Hepatocyte (in vitro differentiated cells): ENCODE data around the gene KCNC2. TPM values are rescaled to one million over a fixed set of nuclear protein-coding genes. Genes with fewer than 3 reads are reported as not detected.

Experiments
- DNase-seq: peaks from one replicate; pipeline ENCODE4 v3.0.0-alpha.2; 2016; ENCODE audit warnings: low spot score
- H2AFZ ChIP-seq: fragments of 200-600 bp; sonication (generic); 2 replicates; pipeline ENCODE4 v1.6.0; 2016; ENCODE audit warnings: antibody characterized with exemption, mild to moderate bottlenecking
- H3K27ac ChIP-seq: fragments of 200-600 bp; sonication (generic); 2 replicates; pipeline ENCODE4 v1.5.1; 2016; ENCODE audit warnings: mild to moderate bottlenecking
- H3K27me3 ChIP-seq: fragments of 200-600 bp; sonication (generic); 2 replicates; pipeline ENCODE4 v1.6.1; 2016
- H3K36me3 ChIP-seq: fragments of 200-600 bp; sonication (generic); replicated peaks from 2 replicates; pipeline ENCODE4 v1.5.1; 2016; ENCODE audit warnings: low read depth; ENCODE audit not compliant: insufficient read depth
- H3K4me1 ChIP-seq: fragments of 200-600 bp; sonication (generic); 2 replicates; pipeline ENCODE4 v1.5.1; 2016; ENCODE audit warnings: mild to moderate bottlenecking, moderate library complexity; ENCODE audit not compliant: insufficient read depth
- H3K4me2 ChIP-seq: fragments of 200-600 bp; sonication (generic); 2 replicates; pipeline ENCODE4 v1.6.0; 2016
- H3K4me3 ChIP-seq: fragments of 200-600 bp; sonication (generic); 2 replicates; pipeline ENCODE4 v1.5.1; 2016; ENCODE audit warnings: mild to moderate bottlenecking
- H3K79me2 ChIP-seq: fragments of 200-600 bp; sonication (generic); 2 replicates; pipeline ENCODE4 v1.6.0; 2017; ENCODE audit warnings: mild to moderate bottlenecking
- H3K9me2 ChIP-seq: fragments of 200-600 bp; sonication (generic); replicated peaks from 2 replicates; pipeline ENCODE4 v1.6.0; 2017; ENCODE audit warnings: mild to moderate bottlenecking; ENCODE audit not compliant: insufficient read depth
- H3K9me3 ChIP-seq: fragments of 200-600 bp; sonication (generic); 2 replicates; pipeline ENCODE4 v1.5.1; 2016; ENCODE audit warnings: low read depth, mild to moderate bottlenecking
- H4K20me1 ChIP-seq: fragments of 200-600 bp; sonication (generic); 2 replicates; pipeline ENCODE4 v1.6.0; 2016; ENCODE audit warnings: mild to moderate bottlenecking; ENCODE audit not compliant: insufficient read depth, poor library complexity, severe bottlenecking
- EZH2 ChIP-seq: fragments of 200-600 bp; sonication (generic); IDR thresholded peaks from 2 replicates; pipeline ENCODE4 v1.6.1; 2016; ENCODE audit warnings: antibody characterized with exemption, mild to moderate bottlenecking, borderline replicate concordance
- EZH2phosphoT487 ChIP-seq: fragments of 200-600 bp; sonication (generic); IDR thresholded peaks from one replicate; pipeline ENCODE4 v1.6.1; 2018; ENCODE audit warnings: antibody characterized with exemption, mild to moderate bottlenecking, low read depth, moderate library complexity; ENCODE audit not compliant: unreplicated experiment, severe bottlenecking
- WGBS: methylation state at CpG from one replicate; pipeline ENCODE4 v1.1.6; 2016; ENCODE audit warnings: low lambda C conversion rate; ENCODE audit errors: missing lambda C conversion rate; 5-methylcytosine and 5-hydroxymethylcytosine counted together
- polyA plus RNA-seq: library from polyadenylated mRNA; unstranded; fragments of >200 nt; fragmentation: Nextera tagmentation; extraction: Ambion mirVana; gene quantifications from 2 replicates; pipeline ENCODE4 v1.2.1, GENCODE V29; 2016
- total RNA-seq: library from RNA; depleted of rRNA; stranded (reverse); fragments of >200 nt; gene quantifications from 2 replicates; pipeline ENCODE4 v1.2.3, GENCODE V29; 2014
- TF ChIP-seq, protein P1 (sequence below): fragments of 200-600 bp; sonication (generic); IDR thresholded peaks from 2 replicates; pipeline ENCODE4 v1.5.1; 2016; ENCODE audit warnings: antibody characterized with exemption, mild to moderate bottlenecking; ENCODE audit not compliant: poor library complexity

The KCNC2 gene
- total and polyA plus RNA-seq, 2 experiments from 2014 or later = 0.07 TPM; not detected in 1

DNA sequence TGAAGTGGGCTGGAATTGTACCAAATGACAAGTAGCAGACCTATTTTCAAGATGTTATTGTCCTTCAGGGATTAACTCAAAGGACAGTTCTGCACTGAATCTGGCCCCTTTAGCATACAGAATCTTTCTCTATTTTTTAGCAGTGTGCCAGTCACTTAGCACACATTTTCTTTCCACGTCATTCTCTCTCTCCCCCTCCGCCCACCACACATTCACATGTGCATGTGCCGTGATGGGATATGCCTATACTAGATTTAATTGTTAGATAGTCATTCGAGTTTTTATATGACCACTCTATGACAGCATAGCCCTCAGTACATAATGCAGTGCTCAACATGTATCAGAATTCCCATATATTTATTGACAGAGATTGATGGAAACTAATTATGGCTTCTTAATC is 129.1 kb downstream of the KCNC2 start:
- Histone ChIP-seq H3K4me2 (no peak overlapping the region), H3K4me1 (no peaks in the 10 kb centered on the region), H2AFZ (no peak overlapping the region), H3K9me3 (no peaks in the 10 kb centered on the region), H3K9me2 (no peaks in the 10 kb centered on the region), H3K27ac (no peak overlapping the region), H3K27me3 (no peaks in the 10 kb centered on the region), H3K4me3 (no peak overlapping the region), H3K79me2 (no peaks in the 10 kb centered on the region), H3K36me3 (no peaks in the 10 kb centered on the region), H4K20me1 (no peaks in the 10 kb centered on the region)
- WGBS = 80% methylated on average over 4 of the region's 4 CpGs
- TF ChIP-seq EZH2phosphoT487 (no peak), EZH2 (no peak)
- TF ChIP-seq, protein P1, sequence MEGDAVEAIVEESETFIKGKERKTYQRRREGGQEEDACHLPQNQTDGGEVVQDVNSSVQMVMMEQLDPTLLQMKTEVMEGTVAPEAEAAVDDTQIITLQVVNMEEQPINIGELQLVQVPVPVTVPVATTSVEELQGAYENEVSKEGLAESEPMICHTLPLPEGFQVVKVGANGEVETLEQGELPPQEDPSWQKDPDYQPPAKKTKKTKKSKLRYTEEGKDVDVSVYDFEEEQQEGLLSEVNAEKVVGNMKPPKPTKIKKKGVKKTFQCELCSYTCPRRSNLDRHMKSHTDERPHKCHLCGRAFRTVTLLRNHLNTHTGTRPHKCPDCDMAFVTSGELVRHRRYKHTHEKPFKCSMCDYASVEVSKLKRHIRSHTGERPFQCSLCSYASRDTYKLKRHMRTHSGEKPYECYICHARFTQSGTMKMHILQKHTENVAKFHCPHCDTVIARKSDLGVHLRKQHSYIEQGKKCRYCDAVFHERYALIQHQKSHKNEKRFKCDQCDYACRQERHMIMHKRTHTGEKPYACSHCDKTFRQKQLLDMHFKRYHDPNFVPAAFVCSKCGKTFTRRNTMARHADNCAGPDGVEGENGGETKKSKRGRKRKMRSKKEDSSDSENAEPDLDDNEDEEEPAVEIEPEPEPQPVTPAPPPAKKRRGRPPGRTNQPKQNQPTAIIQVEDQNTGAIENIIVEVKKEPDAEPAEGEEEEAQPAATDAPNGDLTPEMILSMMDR = no peak
- no peak for DNase-seq

DNA sequence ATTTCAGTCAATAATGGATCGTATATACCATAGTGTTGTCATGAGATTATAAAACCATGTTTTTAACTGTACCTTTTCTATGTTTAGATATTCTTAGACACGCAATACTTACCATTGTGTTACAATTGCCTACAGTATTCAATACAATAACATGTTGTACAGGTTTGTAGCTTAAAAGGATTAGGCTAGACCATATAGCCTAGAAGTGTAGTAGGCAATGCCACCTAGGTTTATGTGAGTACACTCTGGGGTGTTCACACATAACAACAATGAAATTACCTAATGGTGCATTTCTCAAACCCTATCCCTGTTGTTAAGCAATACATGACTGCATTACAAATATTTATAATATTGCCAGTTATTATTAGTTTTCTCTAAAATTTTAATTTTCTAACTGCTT is 144.2 kb downstream of the KCNC2 start:
- no peaks in the 10 kb centered on the region for H3K79me2 ChIP-seq
- no peaks in the 10 kb centered on the region for H4K20me1 ChIP-seq
- H3K36me3 ChIP-seq = no peaks in the 10 kb centered on the region
- TF ChIP-seq, protein P1 = no peak
- TF ChIP-seq EZH2 (no peak), EZH2phosphoT487 (no peak)
- H3K9me2 ChIP-seq = no peaks in the 10 kb centered on the region
- 95% methylated on average over 2 of the region's 2 CpGs for WGBS
- no peaks in the 10 kb centered on the region for H3K4me1 ChIP-seq
- H3K9me3 ChIP-seq = no peaks in the 10 kb centered on the region
- no peak overlapping the region for H3K4me2 ChIP-seq
- H3K27ac ChIP-seq = no peak overlapping the region
- H3K4me3 ChIP-seq = no peak overlapping the region
- DNase-seq = no peak
- no peaks in the 10 kb centered on the region for H3K27me3 ChIP-seq
- no peak overlapping the region for H2AFZ ChIP-seq

DNA sequence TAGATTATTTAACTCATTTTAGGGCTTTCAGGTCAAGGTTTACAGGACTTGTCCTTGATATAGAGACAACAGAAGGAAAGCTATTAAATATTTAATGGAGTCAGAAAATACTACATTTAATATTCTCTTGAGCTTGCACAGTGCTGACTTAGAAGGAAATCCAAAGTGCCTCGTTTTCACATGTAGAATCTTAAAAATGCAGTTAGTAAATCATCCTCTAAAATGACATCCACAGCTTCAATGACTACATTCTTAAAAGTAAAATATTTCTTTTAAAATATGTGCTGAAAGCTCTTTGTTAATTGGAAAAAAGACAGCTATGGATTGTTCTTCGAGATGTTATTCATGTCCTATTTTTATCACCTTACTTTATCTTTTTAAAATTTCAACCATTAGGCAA is 146.9 kb downstream of the KCNC2 start:
- TF ChIP-seq EZH2phosphoT487 (no peak), EZH2 (no peak)
- TF ChIP-seq, protein P1 = no peak
- H3K4me2 ChIP-seq = no peak overlapping the region
- no peaks in the 10 kb centered on the region for H3K9me2 ChIP-seq
- no peaks in the 10 kb centered on the region for H4K20me1 ChIP-seq
- no peaks in the 10 kb centered on the region for H3K79me2 ChIP-seq
- no peaks in the 10 kb centered on the region for H3K27me3 ChIP-seq
- no peak overlapping the region for H3K27ac ChIP-seq
- no peak overlapping the region for H2AFZ ChIP-seq
- 66% methylated on average over 2 of the region's 2 CpGs for WGBS
- no peak for DNase-seq
- no peaks in the 10 kb centered on the region for H3K36me3 ChIP-seq
- H3K4me1 ChIP-seq = no peaks in the 10 kb centered on the region
- H3K4me3 ChIP-seq = no peak overlapping the region
- no peaks in the 10 kb centered on the region for H3K9me3 ChIP-seq

DNA sequence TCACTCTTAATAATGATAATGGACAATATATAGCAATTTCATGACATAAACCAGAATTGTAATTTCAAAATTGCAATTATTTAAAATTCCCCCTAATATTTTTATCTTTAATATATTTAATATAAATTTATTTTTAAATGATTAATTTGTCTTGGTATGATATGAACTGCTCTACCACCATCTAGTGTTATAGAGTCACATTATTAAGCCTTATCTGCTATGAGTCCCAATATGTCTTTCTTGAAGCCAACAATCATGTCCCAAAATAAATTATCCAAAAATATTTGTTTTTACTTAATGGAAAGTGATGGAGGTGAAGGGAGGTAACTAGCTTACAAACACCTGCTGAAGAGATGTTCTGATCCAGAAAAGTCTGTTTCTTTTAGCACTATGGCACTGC is 151.4 kb downstream of the KCNC2 start:
- H3K4me2 ChIP-seq = no peak overlapping the region

More for the DNA sequence above, 151.4 kb downstream of the KCNC2 start:
- no peaks in the 10 kb centered on the region for H4K20me1 ChIP-seq
- H3K27ac ChIP-seq = no peak overlapping the region
- H3K9me2 ChIP-seq = no peaks in the 10 kb centered on the region
- H3K79me2 ChIP-seq = no peaks in the 10 kb centered on the region
- no peaks in the 10 kb centered on the region for H3K27me3 ChIP-seq
- H3K4me3 ChIP-seq = no peak overlapping the region
- no peaks in the 10 kb centered on the region for H3K36me3 ChIP-seq
- no peaks in the 10 kb centered on the region for H3K4me1 ChIP-seq
- no peaks in the 10 kb centered on the region for H3K9me3 ChIP-seq
- TF ChIP-seq, protein P1 = peak; percentile 15
- no peak for TF ChIP-seq EZH2
- no peak for DNase-seq
- no peak overlapping the region for H2AFZ ChIP-seq
